Loucy (cell line): ENCODE data around the gene SLX4IP.

ENCODE experiments used
- CTCF ChIP-seq: fragments of 200-600 bp; sonication (generic); conservative IDR thresholded peaks from 2 replicates; pipeline ENCODE4 v1.5.1; 2014; ENCODE audit warnings: mild to moderate bottlenecking, antibody characterized with exemption, low read length
- EZH2phosphoT487 ChIP-seq: fragments of 200-600 bp; IDR thresholded peaks from 2 replicates; pipeline ENCODE4 v1.6.1; 2018; ENCODE audit warnings: antibody characterized with exemption, mild to moderate bottlenecking, moderate library complexity, borderline replicate concordance

- no peak for TF ChIP-seq CTCF
- no peak for TF ChIP-seq EZH2phosphoT487
These were observed 62.2 kb downstream of the SLX4IP start for GRCh38 chr20:10497283-10497682.
